Left ventricle myocardium superior (tissue), 1 donor: Measurements from ENCODE around the gene CD226. TPM values are rescaled to one million over a fixed set of nuclear protein-coding genes. Genes with fewer than 3 reads are reported as not detected.
"Not testable (repeated sequence)": the region's sequence is repeated elsewhere in the genome, so short reads cannot be mapped to it uniquely, and the experiment has no call there.

Experiments
- ATAC-seq: fragments of 200-7000 bp; cut with Tn5 transposase; one replicate; pipeline ENCODE4 v1.9.1; 2020; ENCODE audit warnings: mild to moderate bottlenecking, moderate library complexity
- DNase-seq: peaks from one replicate; pipeline ENCODE4 v3.0.0-alpha.2; 2020
- intact Hi-C: fragments of 100-400 bp; cut with micrococcal nuclease; formaldehyde crosslinking; loops from one replicate; pipeline ENCODE4 v1.11.0; 2022
- total RNA-seq: library from RNA; stranded (reverse); fragmentation: NEBNext Ultra II Directional; extraction: Animal tissue kit (Norgen Biotek cat#: 25700); gene quantifications from one replicate; pipeline ENCODE4 v1.2.1, GENCODE V29; 2021
- donor health status: DM: no; HTN: yes; CAD: no; lungs with severe emphysema.

The CD226 gene
- total RNA-seq, 1 donor from 2014 or later, result 0.92 TPM

DNA sequence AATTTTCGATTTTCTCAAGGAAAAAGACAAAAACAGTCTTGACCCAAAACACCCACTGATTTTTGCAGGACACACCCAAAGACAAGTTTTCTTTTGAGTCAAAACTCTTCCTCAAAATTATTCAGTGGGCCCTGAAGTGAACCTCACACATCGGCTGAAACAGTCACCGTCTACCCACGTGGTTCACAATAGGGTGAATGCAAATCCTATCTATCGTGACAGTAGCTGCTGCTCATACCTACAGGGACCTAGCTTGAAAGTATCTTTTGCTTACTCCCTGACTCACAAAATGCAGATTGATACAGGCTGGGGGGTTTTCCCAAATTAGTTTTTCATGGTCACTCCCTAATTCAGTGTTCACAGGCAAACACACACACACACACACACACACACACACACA, 10.7 kb upstream of the CD226 start:
- no peak for ATAC-seq
- intact Hi-C loops, result no loop called here

DNA sequence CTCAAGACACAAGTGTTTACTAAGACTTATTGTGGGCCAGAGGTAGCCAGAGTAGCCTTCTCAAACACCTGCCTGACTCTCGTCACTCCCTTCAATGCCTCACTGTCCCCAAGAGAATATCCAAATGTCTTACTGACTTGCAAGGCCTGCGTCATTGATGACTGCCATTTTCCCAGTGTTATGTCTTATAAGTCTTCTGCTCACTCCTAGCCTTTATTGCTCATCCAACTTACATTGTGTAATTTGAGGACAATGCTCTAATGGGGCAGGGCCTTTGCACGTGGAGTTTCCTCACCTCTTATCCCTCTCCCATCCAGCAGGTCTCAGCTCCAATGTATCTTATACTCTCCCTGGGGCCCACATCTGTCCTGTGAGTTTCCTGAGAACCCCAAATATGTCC, 10.1 kb upstream of the CD226 start:
- ATAC-seq, result no peak
- DNase-seq, result no peak
- intact Hi-C loops, result no loop called here

More for the DNA sequence above, 10.7 kb upstream of the CD226 start:
- no peak for DNase-seq

DNA sequence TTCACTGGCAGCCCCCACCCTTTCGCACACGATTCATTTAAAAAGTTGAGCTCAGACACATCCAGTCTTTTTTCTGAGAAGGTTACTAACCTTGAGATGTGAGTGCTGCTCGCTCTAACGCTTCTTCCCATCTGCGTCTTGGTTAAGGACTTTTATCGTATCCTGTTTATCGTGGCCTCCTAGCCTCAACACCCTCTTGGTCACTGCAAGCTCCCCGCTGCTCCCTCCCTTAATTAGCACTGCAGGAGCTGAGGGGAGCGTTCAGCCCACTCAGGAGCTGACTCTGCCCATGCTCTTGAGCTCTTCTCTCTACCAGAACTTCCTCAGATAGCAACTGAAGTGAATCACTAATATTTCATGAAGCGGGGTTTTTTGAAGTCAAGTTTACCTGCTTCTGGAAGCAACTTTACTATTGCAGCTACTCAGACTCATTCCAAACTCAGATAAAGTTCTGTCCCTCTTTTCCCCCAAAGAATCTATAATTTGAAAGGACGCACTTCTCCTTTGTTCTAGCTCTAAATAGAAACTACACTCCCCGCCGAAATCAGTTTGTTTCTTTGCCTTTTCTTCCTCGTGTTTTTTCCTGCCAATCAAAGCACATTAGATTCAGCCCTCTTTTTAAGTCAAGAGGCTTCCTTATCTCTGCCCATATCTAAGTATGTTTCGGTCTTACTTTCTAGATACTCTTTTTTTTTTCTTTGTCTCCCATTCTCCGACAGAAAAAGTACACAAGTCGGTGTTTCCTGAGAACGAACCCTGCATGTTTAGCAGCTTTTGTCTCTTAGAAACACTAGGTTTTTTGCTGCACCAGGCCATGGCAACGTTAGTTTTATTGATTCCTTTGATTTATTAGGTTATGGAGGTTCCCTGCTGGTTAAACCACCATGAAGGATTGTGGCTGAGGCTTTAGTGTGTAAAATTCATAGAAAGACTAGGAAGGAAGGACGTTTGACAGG, 9.3 kb upstream of the CD226 start:
- intact Hi-C loops, result no loop called here
- ATAC-seq (no peak), DNase-seq (no peak)

DNA sequence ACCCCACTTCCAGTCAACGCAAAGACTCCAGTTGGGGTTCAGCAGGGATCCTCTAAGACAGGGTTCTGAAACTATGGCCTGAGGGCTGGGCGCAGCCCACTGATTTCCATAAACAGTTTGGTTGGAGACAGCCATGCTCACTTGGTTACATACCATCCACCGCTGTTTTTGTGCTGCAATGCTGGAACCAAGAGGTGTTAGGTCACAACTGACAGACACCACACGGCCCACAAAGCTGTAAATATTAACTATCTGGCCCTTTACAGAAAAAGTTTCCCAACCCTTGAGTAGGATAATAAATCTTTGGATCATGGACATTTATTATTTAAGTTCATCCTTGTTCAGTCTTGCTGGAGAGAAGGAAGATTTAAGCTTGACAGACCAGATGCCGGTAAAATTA, 8.4 kb upstream of the CD226 start:
- DNase-seq, result no peak
- ATAC-seq, result no peak
- intact Hi-C loops, result no loop called here

DNA sequence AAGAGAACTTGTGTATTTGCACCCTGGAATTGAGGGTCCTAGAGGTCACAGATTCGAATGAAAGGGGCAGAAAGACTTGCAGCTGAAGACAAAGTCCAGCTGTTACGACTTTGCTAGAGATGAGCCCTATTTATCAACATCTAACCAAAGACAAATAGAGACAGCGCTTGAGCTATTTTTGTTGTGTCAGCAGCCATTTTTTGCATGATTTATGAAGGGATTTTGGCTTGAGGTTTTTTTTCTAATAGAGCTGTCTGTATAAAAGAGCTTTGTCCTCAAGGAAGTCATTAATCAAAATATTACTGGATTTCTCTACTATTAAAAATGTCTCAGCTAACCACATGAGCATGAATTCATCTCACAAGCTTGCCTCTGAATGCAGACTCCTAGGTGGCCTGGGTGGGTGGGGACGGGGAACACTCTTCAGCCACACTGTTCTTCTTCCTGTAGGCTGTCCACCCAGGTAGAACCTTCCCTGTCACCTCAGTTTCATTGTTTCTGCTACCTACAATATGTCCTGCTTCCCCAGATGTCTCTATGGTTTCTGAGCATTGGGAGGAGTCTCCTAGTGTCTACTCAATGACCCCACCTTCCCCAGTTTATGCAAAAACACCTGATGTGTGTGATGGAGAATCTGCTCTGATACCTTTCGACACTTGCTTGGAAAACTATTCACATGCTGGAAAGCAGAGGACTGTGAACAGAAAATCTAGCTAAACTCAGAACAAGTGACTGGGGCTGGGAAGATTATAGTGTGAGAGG, 7.2 kb upstream of the CD226 start:
- ATAC-seq (no peak), DNase-seq (no peak)
- intact Hi-C loops, result no loop called here

- ATAC-seq (no peak), DNase-seq (no peak)
- intact Hi-C loops, result no loop called here
These were observed 5.5 kb upstream of the CD226 start for GRCh38 chr18:69953191-69953590.

DNA sequence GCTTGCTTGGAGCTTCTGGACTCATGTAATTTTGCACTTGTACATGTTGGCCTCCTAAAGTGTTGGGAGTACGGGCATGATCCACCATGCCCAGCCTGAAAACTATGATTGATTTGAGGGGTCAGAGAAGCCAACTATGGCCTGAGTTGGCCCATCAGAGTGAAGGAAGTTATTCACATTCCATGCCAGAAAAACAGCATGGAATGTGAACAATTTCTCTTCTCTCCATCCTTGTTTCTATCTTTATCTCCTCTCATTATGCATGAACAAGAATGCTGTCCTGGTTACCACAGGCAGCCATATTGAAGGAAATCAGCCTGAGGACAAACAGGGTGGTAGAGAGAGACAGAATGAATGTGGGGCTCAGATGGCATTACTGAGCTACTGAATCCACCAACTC, 3.5 kb upstream of the CD226 start:
- no peak for ATAC-seq
- intact Hi-C loops, result no loop called here

DNA sequence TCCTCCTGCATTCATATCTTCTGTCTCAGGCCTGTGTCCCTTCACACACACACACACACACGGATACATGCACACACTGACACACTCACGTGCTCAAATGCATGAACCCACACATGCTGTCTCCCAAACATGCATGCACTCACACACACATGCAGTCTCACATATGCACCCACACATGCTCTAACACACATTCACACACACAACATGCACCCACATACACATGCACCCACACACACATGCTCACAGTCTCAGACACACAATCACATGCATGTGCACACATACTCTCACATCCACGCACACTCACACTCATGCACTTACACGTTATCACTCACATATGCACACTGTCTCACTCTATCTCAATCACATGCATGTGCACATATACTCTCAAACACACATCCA, 1.9 kb upstream of the CD226 start:
- ATAC-seq (no peak), DNase-seq (no peak)
- intact Hi-C loops, result no loop called here

More for the DNA sequence above, 3.5 kb upstream of the CD226 start:
- DNase-seq, result no peak

- intact Hi-C loops, result no loop called here
- ATAC-seq, result peak; percentile 83
- DNase-seq, result peak; percentile 36
These were observed 1.4 kb upstream of the CD226 start for GRCh38 chr18:69948919-69949537.

GRCh38 chr18:69948256-69948655, 583 bp upstream of the CD226 start:
- ATAC-seq (no peak), DNase-seq (no peak)
- intact Hi-C loops, result no loop called here

DNA sequence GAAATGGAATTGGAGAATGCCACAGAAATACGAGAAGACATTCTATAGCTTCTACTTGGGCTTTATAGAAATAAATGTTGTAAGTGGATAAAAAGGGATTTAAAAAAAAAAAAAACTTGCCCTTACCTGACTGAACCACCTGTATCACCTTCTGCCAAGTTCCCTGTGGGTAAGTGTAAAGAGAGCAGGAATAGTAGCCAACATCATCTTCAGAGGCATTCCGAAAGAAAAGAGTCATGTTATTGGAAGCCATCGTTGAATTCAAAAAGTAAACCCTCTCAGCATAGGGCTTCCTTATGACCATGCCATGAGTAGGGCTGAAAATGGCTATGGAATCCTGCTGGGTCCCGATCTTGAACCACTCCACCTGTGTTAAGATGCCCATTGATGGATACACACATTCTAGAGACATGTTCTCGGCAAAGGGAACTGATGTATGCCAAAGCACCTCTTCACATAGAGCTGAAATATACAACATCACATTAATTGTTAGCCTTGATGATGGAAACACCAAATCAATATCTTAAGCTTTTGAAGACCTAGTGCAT, 991 bp downstream of the CD226 start:
- intact Hi-C loops, result no loop called here
- ATAC-seq (no peak), DNase-seq (no peak)

GRCh38 chr18:69945220-69946114, 2.2 kb downstream of the CD226 start:
- intact Hi-C loops, result no loop called here
- no peak for ATAC-seq
- no peak for DNase-seq

DNA sequence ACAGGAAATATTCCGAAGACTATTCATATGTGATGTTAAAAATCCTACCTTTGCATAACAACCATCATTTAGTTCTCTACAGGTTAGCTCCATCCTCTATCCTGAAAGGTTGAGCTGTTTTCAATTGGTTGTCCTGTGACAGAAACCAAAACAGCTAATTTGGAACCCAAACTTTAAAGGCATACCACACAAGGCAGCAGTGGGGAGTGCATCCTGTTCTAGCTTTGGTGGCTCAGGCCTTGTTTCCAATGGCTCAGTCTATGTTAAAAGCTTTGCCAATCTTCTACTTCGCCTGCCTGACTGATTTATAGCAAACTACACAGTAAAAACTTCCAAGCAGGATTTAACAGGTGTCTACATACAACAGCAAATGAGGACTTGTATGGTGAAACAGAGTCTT, 3.2 kb downstream of the CD226 start:
- ATAC-seq, result no peak
- intact Hi-C loops, result no loop called here
- DNase-seq, result no peak

DNA sequence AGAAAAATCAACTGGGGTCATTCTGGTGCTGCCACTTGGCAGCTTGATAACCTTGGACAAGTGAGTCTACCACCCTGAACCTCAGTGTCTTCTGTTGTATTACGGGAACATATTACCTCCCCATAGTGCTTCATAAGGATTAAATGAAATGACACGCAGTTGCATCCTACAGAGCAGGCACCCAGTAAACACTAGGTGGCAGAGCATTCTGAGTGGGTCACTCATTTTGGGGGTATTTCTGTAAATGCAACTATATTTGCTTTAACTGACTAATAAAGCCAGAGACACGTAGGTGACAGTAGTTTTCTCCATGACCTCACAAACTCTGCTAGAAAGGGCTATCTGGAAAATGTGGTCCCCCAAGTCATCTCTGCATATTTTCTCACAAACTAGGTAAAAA, 4.7 kb downstream of the CD226 start:
- ATAC-seq (no peak), DNase-seq (no peak)
- intact Hi-C loops, result no loop called here

- intact Hi-C loops, result no loop called here
- ATAC-seq, result no peak
- no peak for DNase-seq
These were observed 6.5 kb downstream of the CD226 start for GRCh38 chr18:69941183-69941582.

DNA sequence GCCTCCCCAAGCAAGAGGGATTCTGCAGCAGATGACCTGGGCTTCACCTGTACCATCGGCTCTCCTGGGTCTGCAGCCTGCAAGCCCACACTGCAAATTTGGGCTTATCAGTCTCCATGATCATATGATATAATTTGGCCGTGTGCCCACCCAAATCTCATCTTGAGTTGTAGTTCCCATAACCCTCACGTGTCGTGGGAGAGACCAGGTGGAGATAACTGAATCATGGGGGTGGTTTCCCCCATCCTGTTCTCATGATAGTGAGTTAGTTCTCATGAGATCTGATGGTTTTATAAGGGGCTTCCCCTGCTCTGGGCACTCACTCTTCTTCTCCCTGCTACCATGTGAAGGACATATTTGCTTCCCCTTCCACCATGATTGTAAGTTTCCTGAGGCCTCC, 7.9 kb downstream of the CD226 start:
- DNase-seq, intact Hi-C loops, ATAC-seq: not testable (repeated sequence)

DNA sequence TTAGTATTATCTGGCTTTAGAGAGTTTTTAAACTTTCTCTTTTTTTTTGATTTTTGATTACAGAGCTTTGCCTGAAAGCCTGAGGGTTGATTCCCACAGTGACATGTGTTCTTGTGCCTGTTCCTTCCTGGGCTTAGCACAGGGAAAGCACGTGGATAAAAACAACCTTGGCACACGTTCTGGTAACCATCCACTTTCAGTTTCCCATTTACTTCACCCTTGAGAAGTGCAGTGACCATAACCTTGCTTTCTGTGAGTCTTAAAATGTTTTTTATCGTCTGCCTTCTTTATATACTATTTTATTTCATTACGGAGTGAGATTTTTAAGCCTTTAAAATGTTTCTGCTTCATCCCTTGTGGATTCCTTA, 11.5 kb downstream of the CD226 start:
- ATAC-seq, result peak; percentile 96

GRCh38 chr18:69935319-69936190, 12.1 kb downstream of the CD226 start:
- peak; percentile 39 for ATAC-seq
- intact Hi-C loops, result no loop called here
- DNase-seq, result no peak

More for the DNA sequence above, 11.5 kb downstream of the CD226 start:
- DNase-seq, result no peak
- intact Hi-C loops, result no loop called here
